Liver (tissue), 9 donors: ENCODE data around the gene FADD. TPM values are rescaled to one million over a fixed set of nuclear protein-coding genes. Genes with fewer than 3 reads are reported as not detected.

Experiments used
- DNase-seq: peaks from one replicate; pipeline ENCODE4 v3.0.0-alpha.2; 2017; ENCODE audit warnings: low spot score
- H3K27ac ChIP-seq, 2 donors: one replicate each; pipeline ENCODE4 v1.7.0; 2013; ENCODE audit warnings: inconsistent platforms in 2 of 2, low read length in 2 of 2, control low read depth in 1 of 2, low read depth in 1 of 2, mild to moderate bottlenecking in 1 of 2
- H3K27me3 ChIP-seq, 4 donors: one replicate each; pipeline versions ENCODE4 v1.6.1 to v1.7.0; 2013; ENCODE audit warnings: low read length in 3 of 4, inconsistent platforms in 1 of 4, mild to moderate bottlenecking in 1 of 4, moderate library complexity in 1 of 4; ENCODE audit not compliant: control insufficient read depth in 4 of 4, insufficient read depth in 4 of 4
- H3K36me3 ChIP-seq, 4 donors: one replicate each; pipeline versions ENCODE4 v1.6.1 to v1.7.0; 2013; ENCODE audit warnings: low read length in 3 of 4, mild to moderate bottlenecking in 3 of 4, low read depth in 1 of 4, moderate library complexity in 1 of 4; ENCODE audit not compliant: control insufficient read depth in 4 of 4, insufficient read depth in 3 of 4
- H3K4me1 ChIP-seq, 4 donors: one replicate each; pipeline versions ENCODE4 v1.6.1 to v1.7.0; 2013; ENCODE audit warnings: low read length in 3 of 4, mild to moderate bottlenecking in 3 of 4, moderate library complexity in 1 of 4; ENCODE audit not compliant: control insufficient read depth in 4 of 4, insufficient read depth in 4 of 4
- H3K4me3 ChIP-seq, 3 donors: one replicate each; pipeline versions ENCODE4 v1.6.1 to v1.7.0; 2013; ENCODE audit warnings: low read length in 3 of 3, control low read depth in 1 of 3, low read depth in 1 of 3, mild to moderate bottlenecking in 1 of 3
- H3K9ac ChIP-seq, 2 donors: one replicate each; pipeline ENCODE4 v1.7.0; 2013; ENCODE audit warnings: low read length in 2 of 2, mild to moderate bottlenecking in 2 of 2, moderate library complexity in 2 of 2, control low read depth in 1 of 2, low read depth in 1 of 2
- H3K9me3 ChIP-seq, 4 donors: one replicate each; pipeline versions ENCODE4 v1.6.1 to v1.7.0; 2013; ENCODE audit warnings: low read length in 3 of 4; ENCODE audit not compliant: control insufficient read depth in 4 of 4
- FOXA1 ChIP-seq: IDR thresholded peaks from 2 replicates; pipeline ENCODE4 v1.6.1; 2016; ENCODE audit warnings: antibody characterized with exemption
- FOXA2 ChIP-seq: IDR thresholded peaks from 2 replicates; pipeline ENCODE4 v1.6.1; 2016; ENCODE audit warnings: antibody characterized with exemption
- HNF4A ChIP-seq, 2 donors: conservative IDR thresholded peaks; 2 replicates each; pipeline ENCODE4 v1.6.1; 2016; ENCODE audit warnings: antibody characterized with exemption in 2 of 2, mild to moderate bottlenecking in 2 of 2
- NR2F2 ChIP-seq: IDR thresholded peaks from 2 replicates; pipeline ENCODE4 v1.6.1; 2016; ENCODE audit warnings: antibody characterized with exemption
- RAD21 ChIP-seq, 2 donors: IDR thresholded peaks; 2 replicates each; pipeline ENCODE4 v1.6.1; 2016; ENCODE audit warnings: antibody characterized with exemption in 2 of 2, mild to moderate bottlenecking in 2 of 2
- RXRA ChIP-seq, 2 donors: IDR thresholded peaks; 2 replicates each; pipeline ENCODE4 v1.6.1; 2017 to 2018; ENCODE audit warnings: antibody characterized with exemption in 2 of 2, mild to moderate bottlenecking in 1 of 2
- SP1 ChIP-seq: IDR thresholded peaks from 2 replicates; pipeline ENCODE4 v1.6.1; 2018; ENCODE audit warnings: antibody characterized with exemption, mild to moderate bottlenecking
- YY1 ChIP-seq: IDR thresholded peaks from 2 replicates; pipeline ENCODE4 v1.6.1; 2016; ENCODE audit warnings: antibody characterized with exemption, mild to moderate bottlenecking
- WGBS: extraction: QIAGEN DNeasy Blood & Tissue Kit; methylation state at CpG from one replicate; pipeline ENCODE4 v1.1.7; 2013; 5-methylcytosine and 5-hydroxymethylcytosine counted together
- polyA plus RNA-seq, 2 donors: library from polyadenylated mRNA; stranded (reverse) in 1 of 2; unstranded in 1 of 2; fragments of 200-250 nt in 1 of 2; fragments of >200 nt in 1 of 2; fragmentation: Nextera tagmentation in 1 of 2; extraction: Ambion mirVana in 1 of 2; gene quantifications; one replicate each; pipeline versions ENCODE4 v1.2.1 to v1.2.3, GENCODE V29; 2013 to 2015
- total RNA-seq, 2 donors: library from RNA; depleted of rRNA; stranded (reverse); fragments of >200 nt; gene quantifications; one replicate each; pipeline ENCODE4 v1.2.3, GENCODE V29; 2014
- TF ChIP-seq, protein P1 (sequence below): fragments of 150-350 bp; IDR thresholded peaks from 2 replicates; pipeline ENCODE4 v1.5.1; 2017; ENCODE audit warnings: improper control_type of control experiment, low read depth, low read length; ENCODE audit not compliant: missing input control
- TF ChIP-seq, protein P2 (sequence below): IDR thresholded peaks from 2 replicates; pipeline ENCODE4 v1.6.1; 2016; ENCODE audit warnings: antibody characterized with exemption, mild to moderate bottlenecking
- TF ChIP-seq, protein P3 (sequence below): IDR thresholded peaks from 2 replicates; pipeline ENCODE4 v1.6.1; 2016; ENCODE audit warnings: antibody characterized with exemption
- TF ChIP-seq, protein P4 (sequence below): IDR thresholded peaks from 2 replicates; pipeline ENCODE4 v1.6.1; 2016; ENCODE audit warnings: antibody characterized with exemption
- donor health status: healthy.
- donor health status: healthy.
- donor health status: healthy.
- donor health status: healthy.
- donor health status: healthy.

The FADD gene
- total and polyA plus RNA-seq, 4 donors: 1.8 to 17.3 (median 14.8) TPM

DNA sequence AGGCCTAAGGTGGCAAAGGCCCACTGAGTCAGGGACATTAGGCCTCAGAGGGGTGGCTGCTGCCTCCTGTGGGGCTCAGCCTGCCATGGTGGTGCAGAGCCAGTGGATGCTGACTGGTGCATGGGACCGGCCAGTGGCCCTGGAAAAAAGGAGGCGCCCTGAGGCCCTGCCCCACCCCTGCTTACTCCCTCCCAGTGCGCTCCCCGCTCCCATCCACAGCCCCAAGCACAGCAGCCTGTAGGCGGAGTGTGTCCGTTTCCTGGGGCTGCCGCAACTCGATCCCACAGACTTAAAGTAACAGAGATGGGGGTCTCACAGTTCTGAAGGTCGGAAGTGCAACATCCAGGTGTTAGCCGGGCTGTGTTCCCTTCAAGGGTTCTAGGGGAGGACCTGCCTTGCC is 38.4 kb upstream of the FADD start:
- TF ChIP-seq RXRA (IDR thresholded peaks at IDR 0.05): no peak
- DNase-seq: no peak
- WGBS: 96% methylated on average over 10 of the region's 10 CpGs

DNA sequence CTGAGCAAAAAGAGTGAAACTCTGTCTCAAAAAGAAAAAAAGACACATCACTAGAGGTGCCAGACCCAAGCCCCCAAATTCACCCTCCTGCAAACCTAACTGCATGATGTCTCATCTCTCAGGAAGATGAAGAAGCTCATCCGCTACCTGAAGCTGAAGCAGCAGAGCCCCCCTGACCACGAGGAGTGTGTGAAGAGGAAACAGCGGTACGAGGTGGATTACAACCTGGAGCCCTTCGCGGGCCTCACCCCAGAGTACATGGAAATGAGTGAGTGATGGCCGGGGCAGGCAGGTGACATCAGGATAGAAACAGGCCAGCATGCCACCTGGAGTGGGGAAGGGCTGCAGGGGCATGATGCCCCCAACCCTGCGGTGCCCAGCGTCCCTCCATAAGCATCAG is 36.0 kb upstream of the FADD start:
- H3K9ac ChIP-seq: no peak overlapping the region
- DNase-seq: no peak
- TF ChIP-seq, protein P1, sequence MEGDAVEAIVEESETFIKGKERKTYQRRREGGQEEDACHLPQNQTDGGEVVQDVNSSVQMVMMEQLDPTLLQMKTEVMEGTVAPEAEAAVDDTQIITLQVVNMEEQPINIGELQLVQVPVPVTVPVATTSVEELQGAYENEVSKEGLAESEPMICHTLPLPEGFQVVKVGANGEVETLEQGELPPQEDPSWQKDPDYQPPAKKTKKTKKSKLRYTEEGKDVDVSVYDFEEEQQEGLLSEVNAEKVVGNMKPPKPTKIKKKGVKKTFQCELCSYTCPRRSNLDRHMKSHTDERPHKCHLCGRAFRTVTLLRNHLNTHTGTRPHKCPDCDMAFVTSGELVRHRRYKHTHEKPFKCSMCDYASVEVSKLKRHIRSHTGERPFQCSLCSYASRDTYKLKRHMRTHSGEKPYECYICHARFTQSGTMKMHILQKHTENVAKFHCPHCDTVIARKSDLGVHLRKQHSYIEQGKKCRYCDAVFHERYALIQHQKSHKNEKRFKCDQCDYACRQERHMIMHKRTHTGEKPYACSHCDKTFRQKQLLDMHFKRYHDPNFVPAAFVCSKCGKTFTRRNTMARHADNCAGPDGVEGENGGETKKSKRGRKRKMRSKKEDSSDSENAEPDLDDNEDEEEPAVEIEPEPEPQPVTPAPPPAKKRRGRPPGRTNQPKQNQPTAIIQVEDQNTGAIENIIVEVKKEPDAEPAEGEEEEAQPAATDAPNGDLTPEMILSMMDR: no peak
- TF ChIP-seq, protein P2, sequence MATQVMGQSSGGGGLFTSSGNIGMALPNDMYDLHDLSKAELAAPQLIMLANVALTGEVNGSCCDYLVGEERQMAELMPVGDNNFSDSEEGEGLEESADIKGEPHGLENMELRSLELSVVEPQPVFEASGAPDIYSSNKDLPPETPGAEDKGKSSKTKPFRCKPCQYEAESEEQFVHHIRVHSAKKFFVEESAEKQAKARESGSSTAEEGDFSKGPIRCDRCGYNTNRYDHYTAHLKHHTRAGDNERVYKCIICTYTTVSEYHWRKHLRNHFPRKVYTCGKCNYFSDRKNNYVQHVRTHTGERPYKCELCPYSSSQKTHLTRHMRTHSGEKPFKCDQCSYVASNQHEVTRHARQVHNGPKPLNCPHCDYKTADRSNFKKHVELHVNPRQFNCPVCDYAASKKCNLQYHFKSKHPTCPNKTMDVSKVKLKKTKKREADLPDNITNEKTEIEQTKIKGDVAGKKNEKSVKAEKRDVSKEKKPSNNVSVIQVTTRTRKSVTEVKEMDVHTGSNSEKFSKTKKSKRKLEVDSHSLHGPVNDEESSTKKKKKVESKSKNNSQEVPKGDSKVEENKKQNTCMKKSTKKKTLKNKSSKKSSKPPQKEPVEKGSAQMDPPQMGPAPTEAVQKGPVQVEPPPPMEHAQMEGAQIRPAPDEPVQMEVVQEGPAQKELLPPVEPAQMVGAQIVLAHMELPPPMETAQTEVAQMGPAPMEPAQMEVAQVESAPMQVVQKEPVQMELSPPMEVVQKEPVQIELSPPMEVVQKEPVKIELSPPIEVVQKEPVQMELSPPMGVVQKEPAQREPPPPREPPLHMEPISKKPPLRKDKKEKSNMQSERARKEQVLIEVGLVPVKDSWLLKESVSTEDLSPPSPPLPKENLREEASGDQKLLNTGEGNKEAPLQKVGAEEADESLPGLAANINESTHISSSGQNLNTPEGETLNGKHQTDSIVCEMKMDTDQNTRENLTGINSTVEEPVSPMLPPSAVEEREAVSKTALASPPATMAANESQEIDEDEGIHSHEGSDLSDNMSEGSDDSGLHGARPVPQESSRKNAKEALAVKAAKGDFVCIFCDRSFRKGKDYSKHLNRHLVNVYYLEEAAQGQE: no peak
- TF ChIP-seq FOXA1 (no peak), FOXA2 (no peak), NR2F2 (no peak), YY1 (no peak), SP1 (no peak), RAD21 (IDR thresholded peaks at IDR 0.05) (no peak), HNF4A (conservative IDR thresholded peaks at IDR 0.05) (no peak), RXRA (IDR thresholded peaks at IDR 0.05) (no peak)
- TF ChIP-seq, protein P3, sequence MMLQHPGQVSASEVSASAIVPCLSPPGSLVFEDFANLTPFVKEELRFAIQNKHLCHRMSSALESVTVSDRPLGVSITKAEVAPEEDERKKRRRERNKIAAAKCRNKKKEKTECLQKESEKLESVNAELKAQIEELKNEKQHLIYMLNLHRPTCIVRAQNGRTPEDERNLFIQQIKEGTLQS: no peak
- TF ChIP-seq, protein P4, sequence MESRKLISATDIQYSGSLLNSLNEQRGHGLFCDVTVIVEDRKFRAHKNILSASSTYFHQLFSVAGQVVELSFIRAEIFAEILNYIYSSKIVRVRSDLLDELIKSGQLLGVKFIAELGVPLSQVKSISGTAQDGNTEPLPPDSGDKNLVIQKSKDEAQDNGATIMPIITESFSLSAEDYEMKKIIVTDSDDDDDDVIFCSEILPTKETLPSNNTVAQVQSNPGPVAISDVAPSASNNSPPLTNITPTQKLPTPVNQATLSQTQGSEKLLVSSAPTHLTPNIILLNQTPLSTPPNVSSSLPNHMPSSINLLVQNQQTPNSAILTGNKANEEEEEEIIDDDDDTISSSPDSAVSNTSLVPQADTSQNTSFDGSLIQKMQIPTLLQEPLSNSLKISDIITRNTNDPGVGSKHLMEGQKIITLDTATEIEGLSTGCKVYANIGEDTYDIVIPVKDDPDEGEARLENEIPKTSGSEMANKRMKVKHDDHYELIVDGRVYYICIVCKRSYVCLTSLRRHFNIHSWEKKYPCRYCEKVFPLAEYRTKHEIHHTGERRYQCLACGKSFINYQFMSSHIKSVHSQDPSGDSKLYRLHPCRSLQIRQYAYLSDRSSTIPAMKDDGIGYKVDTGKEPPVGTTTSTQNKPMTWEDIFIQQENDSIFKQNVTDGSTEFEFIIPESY: no peak
- no peak overlapping the region for H3K4me3 ChIP-seq
- H3K36me3 ChIP-seq: peaks cover 7 to 80% (median 28%) of the 10 kb centered on the region in 4 donors
- 86% methylated on average over 9 of the region's 9 CpGs for whole genome bisulfite sequencing
- no peaks in the 10 kb centered on the region for H3K27me3 ChIP-seq
- no peaks in the 10 kb centered on the region for H3K9me3 ChIP-seq
- no peak overlapping the region for H3K27ac ChIP-seq
- no peaks in the 10 kb centered on the region for H3K4me1 ChIP-seq

More for the DNA sequence above, 38.4 kb upstream of the FADD start:
- Histone ChIP-seq H3K9me3 (no peaks in the 10 kb centered on the region), H3K27ac (no peak overlapping the region), H3K27me3 (no peaks in the 10 kb centered on the region), H3K36me3 (peaks cover 5 to 63% (median 19%) of the 10 kb centered on the region in 4 donors), H3K9ac (no peak overlapping the region), H3K4me3 (no peak overlapping the region), H3K4me1 (peaks cover 5 to 11% (median 7%) of the 10 kb centered on the region in 4 donors)
